AG09309 (cell line): ENCODE results near the gene GLRX5.

Experiments
- DNase-seq: peaks from one replicate; pipeline ENCODE4 v3.0.0-alpha.2; 2010; ENCODE audit warnings: low read depth
- H3K4me3 ChIP-seq: 2 replicates; pipeline ENCODE4 v1.5.1; 2011; ENCODE audit warnings: mild to moderate bottlenecking, low read depth, low read length, moderate library complexity; ENCODE audit not compliant: control insufficient read depth
- TF ChIP-seq, protein P1 (sequence below): IDR thresholded peaks from 2 replicates; pipeline ENCODE4 v1.5.1; 2011; ENCODE audit warnings: mild to moderate bottlenecking, low read depth, low read length, inconsistent platforms; ENCODE audit not compliant: insufficient read depth, control insufficient read depth; ENCODE audit errors: missing control alignments

GLRX5 gene

DNA sequence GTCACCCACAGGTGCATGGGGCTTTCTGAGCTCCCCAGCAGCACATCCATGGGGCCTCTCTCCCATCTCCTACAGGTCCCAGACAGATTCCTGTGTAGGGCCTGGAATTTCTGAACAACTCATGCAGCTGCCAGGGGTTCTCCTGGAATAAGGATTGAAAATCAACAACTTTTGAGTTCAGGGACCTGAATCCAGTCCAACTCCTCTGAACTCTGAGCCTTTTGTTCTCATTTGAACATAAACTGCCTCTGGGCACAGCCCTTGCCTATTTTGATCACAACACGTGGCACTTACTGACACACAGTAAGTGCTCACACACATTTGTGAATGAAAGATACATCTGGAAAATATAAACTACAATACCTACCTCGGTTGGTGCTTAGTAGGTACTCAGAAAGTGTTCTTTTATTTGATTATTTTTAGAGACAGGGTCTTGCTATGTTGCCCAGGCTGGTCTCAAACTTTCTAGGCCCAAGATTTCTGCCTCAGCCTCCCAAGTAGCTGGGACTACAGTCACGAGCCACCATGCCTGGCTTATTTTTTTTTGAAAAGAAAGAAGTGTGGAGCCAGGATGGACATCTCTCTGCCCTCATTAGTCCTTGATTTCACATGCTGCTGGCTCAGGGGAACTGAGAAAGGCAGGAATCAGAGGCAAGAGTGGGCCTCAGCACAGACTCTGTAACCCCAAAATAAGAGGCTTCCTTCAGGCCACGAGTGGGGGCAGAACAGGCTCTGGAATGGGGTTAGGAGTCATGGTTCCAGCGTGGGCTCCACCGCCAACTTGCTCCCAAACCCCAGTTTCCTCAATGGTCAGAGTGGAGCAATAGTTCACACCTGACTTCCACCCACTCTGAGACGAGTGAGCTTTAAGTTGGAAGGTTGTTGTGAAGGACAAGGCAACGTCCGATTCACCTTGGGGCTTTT, 45.4 kb upstream of the GLRX5 start:
- DNase-seq: no peak
- H3K4me3 ChIP-seq: no peak overlapping the region
- TF ChIP-seq, protein P1, sequence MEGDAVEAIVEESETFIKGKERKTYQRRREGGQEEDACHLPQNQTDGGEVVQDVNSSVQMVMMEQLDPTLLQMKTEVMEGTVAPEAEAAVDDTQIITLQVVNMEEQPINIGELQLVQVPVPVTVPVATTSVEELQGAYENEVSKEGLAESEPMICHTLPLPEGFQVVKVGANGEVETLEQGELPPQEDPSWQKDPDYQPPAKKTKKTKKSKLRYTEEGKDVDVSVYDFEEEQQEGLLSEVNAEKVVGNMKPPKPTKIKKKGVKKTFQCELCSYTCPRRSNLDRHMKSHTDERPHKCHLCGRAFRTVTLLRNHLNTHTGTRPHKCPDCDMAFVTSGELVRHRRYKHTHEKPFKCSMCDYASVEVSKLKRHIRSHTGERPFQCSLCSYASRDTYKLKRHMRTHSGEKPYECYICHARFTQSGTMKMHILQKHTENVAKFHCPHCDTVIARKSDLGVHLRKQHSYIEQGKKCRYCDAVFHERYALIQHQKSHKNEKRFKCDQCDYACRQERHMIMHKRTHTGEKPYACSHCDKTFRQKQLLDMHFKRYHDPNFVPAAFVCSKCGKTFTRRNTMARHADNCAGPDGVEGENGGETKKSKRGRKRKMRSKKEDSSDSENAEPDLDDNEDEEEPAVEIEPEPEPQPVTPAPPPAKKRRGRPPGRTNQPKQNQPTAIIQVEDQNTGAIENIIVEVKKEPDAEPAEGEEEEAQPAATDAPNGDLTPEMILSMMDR: no peak

DNA sequence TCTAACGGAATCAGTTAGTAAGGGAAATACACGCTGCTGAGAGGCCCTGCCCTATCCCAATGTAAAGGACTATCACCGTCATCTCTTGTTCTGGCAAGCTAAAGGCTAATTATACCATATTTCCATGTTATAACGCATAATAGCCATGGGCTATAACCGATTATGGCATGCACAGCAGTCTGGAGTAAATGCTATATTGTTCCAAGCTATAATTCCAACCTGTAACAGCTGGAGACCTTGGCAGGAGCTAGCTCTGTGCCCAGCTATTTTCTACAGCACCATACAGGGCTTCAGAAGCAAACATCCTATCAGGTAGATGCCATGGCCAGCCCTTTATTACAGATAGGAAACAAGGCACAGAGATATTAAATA, 44.7 kb upstream of the GLRX5 start:
- TF ChIP-seq, protein P1: no peak
- no peak overlapping the region for H3K4me3 ChIP-seq
- no peak for DNase-seq

DNA sequence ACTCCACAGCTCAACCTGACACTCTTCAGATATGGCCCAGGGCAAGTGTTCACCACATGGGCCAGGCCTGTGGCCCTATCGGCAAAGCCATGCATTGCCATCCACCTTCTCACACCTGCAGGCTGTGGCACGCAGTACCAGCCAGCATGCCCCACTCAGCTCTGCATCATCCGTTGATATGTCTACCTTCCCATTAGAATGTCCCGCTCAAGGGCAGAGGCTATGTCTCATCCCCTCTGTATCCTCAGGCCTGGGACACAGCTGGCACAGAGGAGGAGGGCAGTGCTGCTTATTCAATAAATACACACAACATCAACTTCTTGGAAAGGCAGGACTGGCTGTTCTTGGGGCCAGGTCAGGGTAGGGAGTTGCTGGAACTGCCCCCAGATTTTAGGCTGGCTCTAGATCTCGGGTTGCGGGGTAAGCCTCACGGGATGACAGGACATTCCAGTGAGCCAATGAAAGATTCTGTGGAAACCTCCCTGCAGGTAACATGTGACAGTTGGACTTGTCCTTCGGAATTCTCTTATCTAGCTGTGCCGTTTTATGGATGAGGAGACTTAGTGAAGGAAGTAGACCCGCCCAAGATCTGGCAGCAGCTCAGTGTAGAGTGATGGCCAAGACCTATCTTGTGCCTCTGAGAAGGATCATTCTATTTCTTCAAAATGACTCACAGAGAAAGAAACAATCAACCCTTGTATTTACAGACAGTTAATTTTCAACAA, 44.0 kb upstream of the GLRX5 start:
- TF ChIP-seq, protein P1: no peak
- DNase-seq: no peak
- no peak overlapping the region for H3K4me3 ChIP-seq

DNA sequence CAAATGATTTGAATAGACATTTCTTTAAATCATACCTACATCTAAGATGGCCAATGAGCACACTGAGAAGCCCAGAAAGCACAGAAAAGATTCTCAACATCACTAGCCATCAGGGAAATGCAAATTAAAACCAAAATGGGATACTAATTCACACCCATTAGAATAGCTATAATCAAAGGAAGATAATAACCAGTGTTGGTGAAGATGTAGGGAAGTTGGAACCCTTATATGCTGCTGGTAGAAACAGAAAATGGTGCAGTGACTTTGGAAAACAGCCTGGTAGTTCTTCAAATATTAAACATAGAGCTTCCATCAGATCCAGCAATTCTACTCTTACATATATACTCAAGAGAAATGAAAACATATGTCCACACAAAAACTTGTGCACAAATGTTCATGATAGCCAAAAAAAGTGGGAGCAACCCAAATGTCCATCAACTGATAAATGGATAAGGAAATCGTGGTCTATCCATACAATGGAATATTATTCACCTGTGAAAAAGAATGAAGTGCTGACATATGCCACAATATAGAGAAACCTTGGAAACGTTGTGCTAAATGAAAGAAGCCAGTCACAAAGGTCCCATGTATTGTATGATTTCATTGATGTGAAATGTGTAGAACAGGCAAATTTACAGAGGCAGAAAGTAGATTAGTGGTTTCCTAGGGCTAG, 42.8 kb upstream of the GLRX5 start:
- DNase-seq: no peak
- no peak overlapping the region for H3K4me3 ChIP-seq

DNA sequence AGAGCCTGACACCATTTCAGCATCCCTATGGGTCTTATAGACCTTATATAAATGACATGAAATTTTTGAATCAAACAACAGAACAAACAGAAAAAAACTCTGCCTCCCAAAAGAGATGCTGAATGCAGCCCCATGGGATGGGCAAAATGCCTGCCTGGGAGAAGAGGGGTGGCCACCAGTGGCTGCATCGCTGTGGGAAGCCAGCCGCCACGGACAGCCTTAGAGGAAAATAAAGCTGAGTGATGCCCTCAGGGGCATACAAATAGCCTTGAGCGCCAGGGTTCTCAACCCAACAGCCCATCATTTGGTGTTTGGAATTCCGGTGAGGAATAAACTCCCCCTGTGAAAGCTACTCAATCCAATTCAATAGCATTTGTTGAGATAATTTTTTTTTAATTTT, 41.3 kb upstream of the GLRX5 start:
- no peak for DNase-seq
- TF ChIP-seq, protein P1: no peak

More for the DNA sequence above, 42.8 kb upstream of the GLRX5 start:
- TF ChIP-seq, protein P1: no peak

DNA sequence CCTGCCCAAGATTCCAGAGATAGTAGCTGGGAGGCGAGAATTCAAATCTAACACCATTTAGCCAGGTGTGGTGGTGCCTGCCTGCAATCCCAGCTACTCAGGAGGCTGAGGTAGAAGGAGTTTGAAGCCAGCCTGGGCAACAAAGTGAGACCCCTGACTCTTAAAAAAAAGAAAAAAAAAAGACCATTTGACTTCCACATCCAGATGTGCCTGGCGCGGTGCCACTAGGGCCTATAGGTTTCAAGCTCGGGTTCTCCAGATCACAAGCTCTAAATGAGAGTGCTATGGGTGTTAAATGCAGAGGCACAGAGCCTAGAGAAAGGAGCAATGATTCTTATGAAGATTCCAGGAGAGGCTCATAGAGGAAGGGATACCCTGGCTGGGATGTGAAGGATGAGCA, 40.9 kb upstream of the GLRX5 start:
- DNase-seq: no peak
- TF ChIP-seq, protein P1: no peak

More for the DNA sequence above, 41.3 kb upstream of the GLRX5 start:
- H3K4me3 ChIP-seq: no peak overlapping the region

More for the DNA sequence above, 40.9 kb upstream of the GLRX5 start:
- no peak overlapping the region for H3K4me3 ChIP-seq
